ENCODE measurements around the gene ITIH5.
"Not testable (repeated sequence)": the region's sequence is repeated elsewhere in the genome, so short reads cannot be mapped to it uniquely, and the experiment has no call there.

The ITIH5 gene

GRCh38 chr10:7687228-7687907 lies 20.6 kb upstream of the ITIH5 start:
- peak; percentile 59 for DNase-seq (ENCODE audit: low read depth)

- no peak for DNase-seq (ENCODE audit: low read depth)
Observed at GRCh38 chr10:7686351-7687171, 19.8 kb upstream of the ITIH5 start.

- DNase-seq (ENCODE audit: low read depth), result not testable (repeated sequence)
Observed at GRCh38 chr10:7680078-7680477, 13.3 kb upstream of the ITIH5 start.

GRCh38 chr10:7679256-7679655 lies 12.5 kb upstream of the ITIH5 start:
- no peak for DNase-seq (ENCODE audit: low read depth)

DNA sequence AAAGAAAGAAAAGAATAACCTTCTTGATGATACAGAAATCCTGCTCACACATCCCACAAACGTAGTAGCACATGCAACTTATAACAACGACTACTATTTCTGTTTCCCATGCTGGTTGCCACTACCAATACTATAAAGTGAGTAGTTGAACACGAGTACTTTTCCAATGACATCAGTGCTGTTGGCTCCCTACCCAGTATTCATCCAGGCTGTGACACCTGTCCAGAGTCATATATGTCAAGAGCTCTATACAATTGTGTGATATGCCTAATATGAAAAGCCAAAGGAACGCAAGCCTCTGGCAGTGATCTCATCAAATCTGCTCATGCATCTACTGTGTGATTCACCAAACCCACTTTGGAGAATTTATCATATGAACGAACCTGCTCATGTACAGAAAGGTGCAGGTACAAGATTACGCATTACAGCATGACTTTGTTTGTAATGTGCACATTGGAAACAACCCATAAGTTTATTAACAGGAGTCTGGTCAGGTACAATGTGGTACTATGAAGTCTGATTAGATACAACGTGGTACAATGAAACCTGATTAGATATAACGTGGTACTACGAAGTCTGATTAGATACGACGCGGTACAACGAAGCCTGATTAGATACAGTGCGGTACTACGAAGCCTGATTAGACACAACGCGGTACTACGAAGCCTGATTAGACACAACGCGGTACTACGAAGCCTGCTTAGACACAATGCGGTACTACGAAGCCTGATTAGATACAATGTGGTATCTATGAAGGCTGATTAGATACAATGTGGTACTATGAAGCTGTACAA lies 5.8 kb upstream of the ITIH5 start:
- no peak for DNase-seq (ENCODE audit: low read depth)

- DNase-seq (ENCODE audit: low read depth), result no peak
Observed at GRCh38 chr10:7670157-7670556, 3.4 kb upstream of the ITIH5 start.

DNA sequence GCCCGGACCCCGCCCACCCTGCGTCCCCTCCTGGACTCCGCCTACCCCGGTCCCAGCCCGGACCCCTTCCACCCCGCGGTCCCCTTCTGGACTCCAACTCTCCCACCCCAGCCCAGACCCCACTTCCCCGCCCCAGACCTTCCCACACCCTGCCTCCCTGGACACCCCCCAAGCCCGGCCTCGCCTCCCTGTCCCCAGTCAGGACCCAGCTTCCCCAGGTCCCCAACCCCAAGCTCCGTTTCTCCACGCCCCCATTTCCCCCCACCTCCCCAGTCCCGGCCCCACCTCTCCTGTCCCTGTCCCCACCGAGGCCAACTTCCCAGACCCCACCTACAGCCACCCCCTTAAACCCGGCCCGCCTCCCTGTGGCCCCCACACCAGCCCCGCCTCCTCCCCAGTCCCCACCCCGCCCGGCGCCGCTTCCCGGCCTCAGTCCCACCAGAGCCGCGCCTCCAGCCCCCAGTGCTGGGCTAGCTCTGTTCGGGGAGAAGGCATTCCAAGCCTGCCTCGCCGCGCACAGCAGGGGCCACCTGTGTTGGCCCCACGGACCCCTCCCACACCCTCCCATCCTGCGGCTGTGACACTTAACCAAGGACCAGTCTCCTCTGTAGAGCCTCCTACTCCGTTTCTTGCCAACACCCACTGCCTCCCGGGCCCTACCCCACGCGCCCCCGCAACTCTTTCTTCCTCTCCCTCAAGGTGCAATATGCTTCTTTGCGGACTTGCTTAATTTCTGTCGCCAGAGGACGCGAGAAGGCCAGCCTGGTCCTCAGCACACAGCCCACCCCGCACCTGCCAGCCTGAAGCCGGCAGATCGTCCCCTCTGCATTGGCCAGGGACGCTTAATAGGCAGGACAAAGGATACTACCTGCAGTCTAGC lies 736 bp upstream of the ITIH5 start:
- no peak for DNase-seq (ENCODE audit: low read depth)

DNA sequence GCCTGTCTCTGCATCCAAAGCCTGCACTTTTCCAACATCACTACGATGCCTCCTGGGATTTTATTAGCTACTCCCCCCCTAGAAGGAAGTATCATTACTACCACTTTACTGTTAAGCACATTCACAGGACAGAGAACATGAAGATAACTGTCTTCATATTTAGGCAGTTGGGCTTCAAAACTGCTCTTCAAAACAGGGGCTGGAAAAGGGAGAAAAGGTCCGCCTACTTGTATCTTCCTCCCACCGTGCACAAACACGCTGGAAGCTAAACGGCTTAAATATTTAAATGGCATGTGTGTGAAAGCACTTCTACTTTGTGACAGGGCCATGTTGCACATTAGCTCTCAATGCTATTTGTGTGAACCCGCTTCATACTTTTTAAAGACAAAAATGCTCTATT lies 999 bp downstream of the ITIH5 start:
- no peak for DNase-seq (ENCODE audit: low read depth)

- DNase-seq (ENCODE audit: low read depth), result no peak
Observed at GRCh38 chr10:7664707-7665106, 2.1 kb downstream of the ITIH5 start.

DNA sequence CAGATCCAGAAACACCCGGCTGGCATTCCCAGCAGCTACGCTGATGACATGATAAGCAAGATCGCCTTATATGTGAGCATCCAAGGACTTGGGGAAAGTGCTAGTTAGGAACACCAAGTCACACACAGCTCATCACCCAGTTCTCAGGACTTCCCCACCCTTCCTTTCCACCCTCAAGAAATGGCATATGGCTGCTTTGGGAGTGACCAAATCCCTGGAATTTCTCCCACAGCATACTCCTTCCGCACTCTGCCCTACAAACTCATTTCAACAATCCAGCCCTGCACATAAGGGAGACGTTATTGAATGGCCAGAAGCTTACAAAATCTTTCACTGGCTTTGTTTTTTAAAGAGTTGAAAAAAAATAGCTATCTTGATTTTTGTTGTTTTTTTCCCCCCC lies 4.2 kb downstream of the ITIH5 start:
- no peak for DNase-seq (ENCODE audit: low read depth)

- DNase-seq (ENCODE audit: low read depth), result peak; percentile 1
Observed at GRCh38 chr10:7659560-7659959, 7.2 kb downstream of the ITIH5 start.

- no peak for DNase-seq (ENCODE audit: low read depth)
Observed at GRCh38 chr10:7657552-7657951, 9.2 kb downstream of the ITIH5 start.

GRCh38 chr10:7657079-7657478 lies 9.7 kb downstream of the ITIH5 start:
- not testable (repeated sequence) for DNase-seq (ENCODE audit: low read depth)

DNA sequence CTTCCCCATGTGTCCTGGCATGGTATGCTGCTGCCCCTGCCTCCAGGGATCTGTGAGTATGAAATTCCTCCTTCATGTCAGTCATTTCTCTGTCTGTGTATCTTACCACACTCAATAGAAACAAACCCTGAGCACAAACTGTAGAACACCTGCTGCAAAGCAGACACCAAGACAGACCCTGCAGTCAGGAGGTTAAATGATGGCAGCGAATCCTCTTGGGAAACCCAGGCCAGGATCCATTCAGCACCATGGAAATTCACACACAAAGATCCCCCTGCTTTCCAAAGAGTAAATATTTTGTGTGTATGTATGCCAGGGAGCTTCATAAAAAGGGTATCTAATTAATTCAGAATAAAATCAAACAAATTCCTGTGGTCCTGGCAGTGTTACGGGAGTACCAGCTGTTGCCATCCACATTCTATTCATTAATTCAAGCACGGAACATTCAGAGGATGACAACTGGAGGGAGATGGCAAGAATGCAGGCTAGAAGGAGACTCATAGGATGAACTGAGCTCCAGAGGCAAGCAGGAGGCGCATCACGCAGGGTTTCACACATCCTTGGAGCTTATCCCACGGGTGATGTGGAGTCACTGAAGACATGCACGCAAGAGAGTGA lies 14.8 kb downstream of the ITIH5 start:
- no peak for DNase-seq (ENCODE audit: low read depth)

DNA sequence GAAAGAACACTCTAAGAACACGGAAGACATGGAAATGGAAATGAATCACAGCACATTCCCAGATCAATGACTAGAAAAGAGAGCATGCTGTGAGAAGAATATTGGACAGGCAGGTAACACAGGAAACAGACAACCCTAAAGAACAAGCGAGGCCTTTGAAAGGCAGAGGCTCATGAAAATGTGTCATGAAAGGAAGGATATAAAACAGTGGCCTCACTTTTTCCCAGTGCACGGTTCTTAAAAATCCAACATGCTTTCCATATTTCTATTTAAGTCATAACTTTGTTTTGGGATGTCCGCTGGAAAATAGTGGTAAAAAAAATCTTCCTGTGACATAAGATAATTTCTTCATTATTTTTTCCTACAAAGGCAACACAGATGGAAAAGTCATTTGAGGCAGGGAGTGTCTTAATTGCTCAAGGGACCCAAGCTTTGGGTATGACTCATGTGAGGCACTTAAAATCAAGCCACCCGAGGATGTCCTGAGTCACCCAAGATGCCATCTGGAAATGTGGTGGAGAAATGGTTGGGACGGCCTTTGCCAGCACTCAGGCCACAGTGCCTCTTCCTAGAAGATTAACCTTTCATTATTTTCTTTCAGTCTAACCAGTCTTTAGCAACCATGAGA lies 17.0 kb downstream of the ITIH5 start:
- DNase-seq (ENCODE audit: low read depth), result no peak

- no peak for DNase-seq (ENCODE audit: low read depth)
Observed at GRCh38 chr10:7647062-7647664, 19.6 kb downstream of the ITIH5 start.

- no peak for DNase-seq (ENCODE audit: low read depth)
Observed at GRCh38 chr10:7642491-7643011, 24.2 kb downstream of the ITIH5 start.

DNA sequence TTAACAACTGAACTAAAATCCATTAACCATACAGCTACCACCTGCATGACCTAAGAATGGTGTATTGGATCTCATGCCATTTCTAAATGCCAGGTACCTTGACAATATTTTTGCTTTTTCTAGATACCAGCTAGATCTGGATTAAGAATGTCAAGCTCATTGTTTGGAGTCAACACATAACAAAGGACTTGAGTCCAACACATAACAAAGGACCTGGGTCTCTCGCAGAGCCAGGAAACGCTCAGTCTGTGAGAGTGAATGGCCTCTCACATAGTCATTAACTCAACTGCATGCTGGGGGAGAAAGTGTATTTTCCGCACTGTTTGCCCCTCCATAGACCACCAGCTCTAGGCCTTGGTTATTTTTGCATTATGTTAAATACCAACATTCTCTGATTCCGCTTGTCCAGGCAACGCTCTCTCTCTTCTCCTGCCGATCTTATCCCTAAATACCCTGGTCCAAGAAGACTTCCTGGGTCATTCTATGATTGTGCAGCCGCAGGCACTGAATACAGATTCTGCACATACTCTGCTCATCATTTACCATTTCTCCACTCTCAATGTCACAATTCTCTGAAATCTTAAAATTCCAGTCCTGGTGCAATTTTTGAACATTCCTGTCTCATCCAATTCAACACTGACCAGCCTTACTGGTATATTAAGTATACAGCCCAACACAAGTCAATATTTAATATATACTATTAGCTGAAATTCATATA lies 31.2 kb downstream of the ITIH5 start:
- DNase-seq (ENCODE audit: low read depth), result no peak

- DNase-seq (ENCODE audit: low read depth), result no peak
Observed at GRCh38 chr10:7634142-7634894, 32.4 kb downstream of the ITIH5 start.

All from non-pigmented ciliary epithelial cell (primary cell).